NCI-H128 (cell line): Measurements from ENCODE around the gene C1S.
A peak's percentile ranks its signal among the peaks of the same experiment; 100 is the strongest.
"Not testable (repeated sequence)": the region's sequence is repeated elsewhere in the genome, so short reads cannot be mapped to it uniquely, and the experiment has no call there.

Source experiments
- DNase-seq: peaks from one replicate; lab custom pipeline; 2025; ENCODE audit not compliant: unreplicated experiment; lab: John Stamatoyannopoulos, UW

Gene C1S

DNA sequence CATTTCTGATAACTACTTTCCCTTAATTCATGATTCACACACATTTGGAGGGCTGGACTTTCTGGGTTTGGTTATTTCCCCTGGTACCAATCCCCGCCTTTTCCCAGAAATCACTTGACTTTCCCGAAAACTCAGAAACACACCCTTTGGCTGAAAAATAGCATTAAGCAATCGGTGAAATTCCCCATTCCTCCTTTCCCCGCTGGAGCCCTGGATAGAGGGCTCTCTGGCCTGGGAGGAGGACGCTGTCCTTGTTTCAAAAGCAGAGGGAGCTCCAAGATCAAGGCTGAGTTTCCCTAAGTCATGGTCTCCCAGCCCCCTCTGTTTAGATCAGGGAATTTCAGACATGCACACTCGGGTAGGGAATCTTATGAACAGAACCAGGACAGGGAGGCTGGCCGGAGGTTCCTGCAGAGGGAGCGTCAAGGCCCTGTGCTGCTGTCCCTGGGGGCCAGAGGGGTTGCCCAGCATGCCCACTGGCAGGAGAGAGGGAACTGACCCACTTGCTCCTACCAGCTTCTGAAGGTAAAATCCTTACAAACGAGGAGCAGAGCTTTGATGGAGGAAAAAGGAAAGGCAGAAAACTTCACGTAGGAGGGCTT lies at the start of gene C1S:
TSS of gene C1S (plus strand) at position 366 of the 602 bp plus-strand sequence. CDS start 1,195 bp downstream, outside the sequence.
- DNase-seq, result no peak

DNA sequence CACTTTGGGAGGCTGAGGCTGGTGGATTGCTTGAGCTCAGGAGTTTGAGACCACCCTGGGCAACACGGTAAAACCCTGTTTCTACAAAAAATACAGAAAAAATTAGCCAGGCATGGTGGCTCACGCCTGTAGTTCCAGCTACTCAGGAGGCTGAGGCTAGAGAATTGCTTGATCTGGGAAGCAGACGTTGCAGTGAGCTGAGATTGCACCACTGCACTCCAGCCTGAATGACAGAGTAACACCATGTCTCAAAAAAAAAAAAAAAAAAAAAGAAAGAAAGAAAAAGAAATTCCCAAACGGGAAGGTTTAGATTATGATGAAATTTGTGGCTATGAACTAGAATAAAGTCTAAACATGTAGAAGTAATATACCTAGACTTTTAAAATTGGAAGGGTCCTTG lies 49.1 kb upstream of the C1S start:
- DNase-seq, result not testable (repeated sequence)

DNA sequence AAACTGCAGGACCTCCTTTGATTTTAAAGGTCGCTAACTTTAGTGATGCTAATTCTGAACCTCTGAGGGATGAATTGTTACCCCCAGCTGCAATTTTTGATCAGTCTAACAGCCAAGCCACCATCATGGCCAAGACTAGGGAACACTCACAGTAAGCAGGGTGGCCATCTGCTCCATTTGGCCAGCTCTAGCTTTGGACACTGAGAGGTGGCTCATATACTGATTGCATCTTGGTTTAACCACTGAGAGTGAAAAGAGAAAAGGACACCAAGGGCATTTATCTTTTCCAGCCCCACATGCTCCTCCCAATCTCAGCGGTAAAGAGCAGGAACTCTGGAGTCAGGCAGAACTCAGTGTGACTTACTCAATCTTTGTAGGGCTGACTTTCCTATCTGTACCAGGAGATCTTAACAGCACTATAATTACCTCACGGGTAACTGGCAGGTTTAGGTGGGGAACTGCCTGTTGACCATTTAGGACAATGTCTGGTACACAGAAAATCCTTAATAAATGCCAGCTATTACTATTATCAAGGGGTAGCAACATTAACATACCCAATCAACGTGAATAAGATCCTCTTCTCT lies 48.4 kb upstream of the C1S start:
- no peak for DNase-seq

DNA sequence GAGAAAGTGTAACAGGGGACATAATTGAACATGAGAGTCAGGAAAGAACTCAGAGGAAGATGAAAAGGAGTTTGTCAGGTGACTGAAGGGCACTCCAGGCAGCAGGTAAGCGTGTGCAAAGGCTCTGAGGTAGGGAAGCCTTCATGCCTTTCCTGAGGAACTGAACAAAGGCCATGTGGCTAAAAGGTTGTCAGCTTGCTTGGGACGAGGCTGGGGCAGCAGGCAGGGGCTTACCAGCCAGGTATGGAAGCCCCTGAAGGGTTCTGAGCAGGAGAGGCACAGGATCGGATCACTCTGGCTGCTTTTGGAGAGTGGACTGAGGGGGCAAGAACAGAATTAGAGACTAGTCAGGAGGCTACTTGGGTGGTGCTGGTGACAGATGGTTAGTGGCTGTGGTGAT lies 47.4 kb upstream of the C1S start:
- no peak for DNase-seq

DNA sequence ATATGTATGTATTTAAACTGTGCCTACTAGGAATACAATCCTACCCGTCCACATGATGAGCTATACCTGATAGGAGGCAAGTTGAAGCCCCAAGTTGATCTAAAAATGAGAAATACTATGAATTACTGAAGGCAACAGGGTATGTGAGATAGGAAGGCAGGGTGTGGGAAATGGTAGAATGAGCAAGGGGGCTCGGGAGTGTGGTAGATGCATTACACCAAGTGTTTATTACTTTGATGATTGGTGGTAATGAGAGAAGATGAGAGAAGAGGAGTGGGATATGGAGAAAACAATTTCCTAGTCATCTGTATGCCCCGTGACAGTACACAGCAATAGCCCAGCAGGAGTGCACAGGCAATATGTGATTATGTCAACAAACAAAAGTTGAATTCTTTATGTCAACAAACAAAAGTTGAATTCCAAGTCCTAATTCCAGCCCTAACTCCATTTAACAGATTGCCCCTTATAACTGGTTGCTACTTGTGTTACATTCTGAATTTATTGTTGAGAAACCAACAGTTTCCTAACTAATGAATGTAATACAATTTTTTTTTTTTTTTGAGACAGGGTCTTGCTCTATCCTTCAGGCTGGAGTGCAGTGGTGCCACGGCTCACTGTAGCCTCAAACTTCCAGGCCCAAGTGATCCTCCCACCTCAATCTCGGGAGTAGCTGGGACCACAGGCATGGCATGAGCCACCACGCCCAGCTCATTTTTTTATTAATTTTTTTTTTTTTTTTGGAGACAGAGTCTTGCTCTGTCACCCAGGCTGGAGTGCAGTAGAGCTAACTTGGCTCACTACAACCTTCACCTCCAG lies 44.8 kb upstream of the C1S start:
- DNase-seq, result no peak

DNA sequence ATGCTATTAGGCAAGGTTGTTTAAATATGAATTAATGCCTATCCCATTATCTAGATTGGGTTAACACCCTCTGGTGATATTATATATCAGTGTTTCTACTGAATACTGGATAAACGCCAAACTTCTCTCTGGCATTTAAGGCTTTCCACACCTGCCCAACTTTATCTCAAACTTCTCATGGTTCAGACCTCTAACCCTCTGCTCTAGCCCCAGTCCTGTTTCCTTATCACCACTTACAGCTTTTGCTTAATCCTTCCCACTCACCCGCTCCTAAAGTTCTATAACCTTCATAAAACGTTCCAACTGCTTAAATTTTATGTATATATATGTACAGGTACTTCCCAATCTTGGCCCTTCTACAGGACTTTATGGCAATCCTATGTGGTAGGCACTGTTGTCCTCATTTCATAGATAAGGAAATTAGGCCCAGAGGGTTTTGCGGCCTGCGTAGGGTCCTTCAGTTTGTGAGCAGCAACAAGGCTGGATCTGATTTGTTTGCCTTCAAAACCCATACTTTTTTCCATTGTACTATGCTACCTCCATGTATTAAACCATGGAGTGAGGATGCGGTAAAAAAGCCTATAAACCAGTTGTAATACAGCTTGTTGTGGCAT lies 43.5 kb upstream of the C1S start:
- no peak for DNase-seq

DNA sequence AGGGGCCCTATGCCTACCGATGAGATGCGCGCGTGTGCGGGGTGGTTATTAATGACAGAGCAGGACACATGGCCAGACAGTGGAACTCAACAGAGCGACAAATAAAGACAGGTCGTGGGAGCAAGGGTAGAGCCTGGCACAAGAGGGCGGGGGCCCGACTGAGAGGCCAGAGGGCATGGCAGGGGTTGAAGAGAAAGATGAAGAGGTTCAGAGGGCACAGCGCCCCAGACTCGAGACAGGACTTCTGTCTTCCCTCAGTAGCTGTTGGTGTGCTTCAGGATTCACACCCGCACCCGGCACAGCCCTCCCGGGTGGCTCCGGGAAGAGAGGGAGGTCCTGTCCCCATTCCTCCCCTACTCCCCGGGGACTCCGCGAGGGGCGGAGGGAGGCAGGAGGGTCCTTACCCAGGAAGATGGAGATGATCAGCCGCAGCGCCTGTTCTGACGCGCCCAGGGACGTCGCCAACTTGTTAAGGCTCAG lies 42.6 kb upstream of the C1S start:
- peak; percentile 64 for DNase-seq

DNA sequence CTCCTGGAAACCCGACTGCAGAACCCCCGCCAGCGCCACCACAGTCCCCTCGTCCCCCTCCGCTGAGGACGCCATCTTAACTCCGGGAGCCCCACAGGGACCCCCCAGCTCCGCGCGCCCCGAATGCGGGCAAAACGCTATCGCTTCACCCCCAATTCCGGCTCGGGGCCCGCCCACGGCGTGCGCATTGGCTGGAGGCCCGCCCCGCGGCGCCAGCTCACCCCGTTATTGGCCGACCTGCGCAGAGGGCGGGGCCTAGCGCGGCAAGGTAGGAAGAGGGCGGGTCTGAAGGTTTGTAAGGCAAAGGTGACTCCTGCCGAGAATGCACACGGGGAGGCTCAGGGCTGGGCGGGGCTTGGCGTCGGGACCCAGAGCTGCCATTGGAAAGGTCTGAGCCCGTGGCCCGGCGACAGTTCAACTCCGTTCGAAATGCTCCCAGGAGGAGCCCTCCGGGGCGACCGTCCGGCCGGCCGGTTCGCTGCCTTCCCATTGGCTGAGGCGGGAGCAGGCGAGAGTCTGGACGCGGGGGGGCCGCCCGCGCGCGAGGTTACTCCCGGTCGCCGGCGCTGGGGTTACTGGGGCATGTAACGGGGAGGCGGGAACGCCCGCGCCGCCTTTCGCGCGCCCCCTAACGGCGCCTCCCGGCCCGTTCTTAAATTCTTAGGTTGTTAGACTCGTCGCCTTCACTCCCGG lies 42.0 kb upstream of the C1S start, which contains the start of gene LPCAT3:
TSS of gene LPCAT3 (minus strand) at position 127 of the 693 bp plus-strand sequence. CDS start at position 75, 52 bp downstream.
- peak; percentile 98 for DNase-seq

DNA sequence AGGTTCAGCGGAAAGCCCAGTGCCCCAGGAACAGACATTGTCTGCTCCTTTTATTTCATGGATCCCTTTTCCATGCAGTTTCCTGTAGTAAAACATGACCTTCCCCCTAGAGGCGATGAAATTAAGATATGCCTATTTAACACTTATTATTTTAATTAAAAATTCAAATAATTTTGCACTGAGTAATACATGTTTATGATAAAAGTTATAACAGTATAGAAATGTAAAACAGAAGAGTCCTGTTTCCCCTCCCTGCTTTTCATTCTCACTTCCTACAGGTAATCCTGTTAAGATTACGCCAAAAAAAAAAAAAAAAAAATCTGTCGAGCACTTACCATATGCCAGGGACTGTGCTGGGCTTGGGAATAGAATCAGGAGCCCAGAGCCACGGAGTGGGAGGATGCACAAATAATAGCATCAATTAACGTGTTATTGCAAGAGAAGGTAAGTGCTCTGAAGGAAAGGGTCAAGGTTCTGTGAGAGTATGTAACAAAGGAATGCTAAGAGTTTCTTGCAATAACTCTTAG lies 41.4 kb upstream of the C1S start:
- DNase-seq, result no peak

DNA sequence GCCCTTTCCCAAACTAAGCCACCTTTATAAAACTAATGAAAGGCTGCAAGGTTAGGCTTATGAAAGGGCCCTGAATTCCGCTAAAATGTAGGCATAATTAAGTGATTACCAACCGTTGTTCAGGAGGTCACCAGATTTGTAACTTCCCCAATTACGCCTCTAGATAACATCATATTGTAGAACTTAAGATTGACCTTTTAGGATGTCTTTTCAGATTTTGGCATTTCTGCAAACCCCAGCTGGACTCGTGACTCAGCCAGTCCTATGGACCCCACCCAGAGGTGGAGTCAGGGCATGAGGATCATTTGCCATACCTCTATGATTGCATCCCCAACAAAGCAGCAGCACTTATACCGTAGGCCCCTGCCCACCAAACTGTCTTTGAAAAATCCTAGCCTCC lies 38.6 kb upstream of the C1S start:
- DNase-seq, result no peak

DNA sequence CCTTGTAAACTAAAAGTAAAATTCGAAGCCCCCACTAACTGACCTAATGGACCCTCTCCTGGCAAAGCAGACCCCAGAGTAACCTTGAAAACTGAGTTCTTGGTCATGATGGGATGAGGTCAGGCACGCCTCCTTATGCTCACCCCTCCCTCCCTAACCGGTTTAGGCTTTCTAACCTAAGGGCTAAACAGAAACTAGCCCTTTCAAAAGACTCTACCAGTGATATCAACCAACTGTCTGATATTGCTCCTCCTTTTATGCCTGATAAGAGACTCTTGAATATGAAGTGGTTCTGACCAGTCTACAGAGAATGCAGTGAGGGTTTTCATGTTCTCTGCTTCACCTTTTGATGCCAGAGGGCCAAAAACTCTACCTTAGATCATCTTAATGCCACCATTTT lies 37.4 kb upstream of the C1S start:
- no peak for DNase-seq

DNA sequence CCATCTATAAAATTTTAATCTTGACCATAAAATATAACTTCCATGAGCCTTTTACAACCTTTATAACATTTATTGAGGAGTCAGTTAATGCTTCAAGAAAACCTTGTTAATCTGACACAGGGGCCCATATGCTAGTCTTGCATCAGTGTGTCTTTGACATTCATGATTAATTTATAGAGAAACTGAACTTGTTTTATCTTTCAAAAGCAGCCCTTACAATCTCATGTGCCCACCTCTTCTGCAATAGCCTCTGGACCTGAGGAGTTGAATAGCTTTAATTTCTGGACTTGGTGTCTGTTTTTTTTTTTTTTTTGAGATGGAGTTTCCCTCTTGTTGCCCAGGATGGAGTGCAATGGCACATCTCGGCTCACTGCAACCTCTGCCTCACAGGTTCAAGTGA lies 33.7 kb upstream of the C1S start:
- no peak for DNase-seq

DNA sequence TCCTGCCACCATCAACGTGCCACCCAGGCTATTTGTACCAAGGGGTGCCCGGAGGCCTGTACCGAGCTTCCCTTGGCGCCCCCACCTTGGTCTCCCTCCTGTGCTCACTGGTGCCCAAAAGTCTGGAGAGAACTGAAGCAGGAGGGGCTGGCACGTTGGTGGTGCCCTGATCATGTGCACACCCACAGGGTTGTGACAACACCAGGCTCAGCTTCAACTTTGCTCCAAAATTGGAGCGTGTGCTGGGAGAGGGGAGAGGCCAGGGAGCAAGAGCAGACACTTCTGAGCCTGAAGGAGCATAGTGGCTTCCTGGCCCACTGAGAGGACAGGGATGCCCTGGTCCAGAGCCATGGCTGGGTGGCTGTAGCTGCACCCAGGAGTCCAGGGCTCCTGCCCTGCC lies 29.2 kb upstream of the C1S start:
- no peak for DNase-seq

DNA sequence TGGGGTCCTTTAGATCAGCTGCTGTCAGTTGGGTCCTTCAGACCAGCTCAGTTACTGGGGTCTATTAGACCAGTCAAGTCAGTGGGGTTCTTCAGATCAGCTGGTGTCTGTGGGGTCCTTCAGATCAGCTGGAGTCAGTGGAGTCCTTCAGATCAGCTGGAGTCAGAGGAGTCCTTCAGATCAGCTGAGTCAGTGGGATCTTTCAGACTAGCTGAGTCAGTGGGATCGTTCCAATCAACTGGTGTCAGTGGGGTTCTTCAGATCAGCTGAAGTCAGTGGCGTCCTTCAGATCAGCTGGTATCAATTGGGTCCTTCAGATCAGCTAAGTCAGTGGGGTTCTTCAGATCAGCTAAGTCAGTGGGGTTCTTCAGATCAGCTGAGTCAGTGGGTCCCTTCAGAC lies 27.5 kb upstream of the C1S start:
- no peak for DNase-seq

DNA sequence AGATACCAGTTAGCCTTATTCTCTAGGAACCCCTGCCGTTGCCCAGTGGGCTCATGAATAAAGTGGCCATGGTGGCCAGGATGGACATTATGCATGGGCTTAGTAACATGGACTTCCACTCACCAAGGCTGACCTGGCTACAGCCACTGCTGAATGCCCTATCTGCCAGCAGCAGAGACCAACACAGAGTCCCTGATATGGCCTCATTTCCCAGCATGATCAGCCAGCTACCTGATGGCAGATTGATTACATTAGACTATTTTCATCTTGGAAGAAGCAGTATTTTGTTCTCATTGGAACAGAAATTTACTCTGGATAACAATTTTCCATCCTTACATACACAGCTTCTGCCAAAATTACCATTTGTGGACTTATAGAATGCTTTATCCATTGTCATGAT lies 26.1 kb upstream of the C1S start:
- no peak for DNase-seq

DNA sequence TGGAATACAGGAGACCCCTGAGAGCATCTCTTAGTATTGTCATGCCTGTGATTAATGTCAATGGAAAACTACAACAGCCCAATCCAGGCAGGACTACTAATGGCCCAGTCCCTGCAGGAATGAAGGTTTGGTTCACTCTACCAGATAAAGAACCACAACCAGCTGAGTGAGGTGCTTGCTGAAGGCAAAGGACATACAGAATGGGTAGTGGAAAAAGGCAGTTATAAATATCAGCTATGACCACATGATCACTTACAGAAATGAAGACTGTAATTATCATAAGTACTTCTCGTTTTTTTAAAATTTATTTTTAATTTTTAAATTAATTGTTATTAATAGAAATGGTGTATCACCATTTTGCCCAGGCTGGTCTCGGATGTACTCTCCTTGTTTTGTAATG lies 25.1 kb upstream of the C1S start:
- DNase-seq, result no peak

DNA sequence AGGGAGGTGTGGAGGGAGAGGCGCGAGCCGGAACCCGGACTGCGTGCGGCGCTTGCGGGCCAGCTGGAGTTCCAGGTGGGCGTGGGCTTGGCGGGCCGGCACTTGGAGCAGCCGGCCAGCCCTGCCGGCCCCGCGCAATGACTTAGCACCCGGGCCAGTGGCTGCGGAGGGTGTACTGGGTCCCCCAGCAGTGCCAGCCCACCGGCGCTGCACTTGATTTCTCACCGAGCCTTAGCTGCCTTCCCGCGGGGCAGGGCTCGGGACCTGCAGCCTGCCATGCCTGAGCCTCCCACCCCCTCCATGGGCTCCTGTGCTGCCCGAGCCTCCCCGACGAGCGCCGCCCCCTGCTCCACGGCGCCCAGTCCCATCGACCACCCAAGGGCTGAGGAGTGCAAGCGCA lies 23.1 kb upstream of the C1S start:
- DNase-seq, result not testable (repeated sequence)

DNA sequence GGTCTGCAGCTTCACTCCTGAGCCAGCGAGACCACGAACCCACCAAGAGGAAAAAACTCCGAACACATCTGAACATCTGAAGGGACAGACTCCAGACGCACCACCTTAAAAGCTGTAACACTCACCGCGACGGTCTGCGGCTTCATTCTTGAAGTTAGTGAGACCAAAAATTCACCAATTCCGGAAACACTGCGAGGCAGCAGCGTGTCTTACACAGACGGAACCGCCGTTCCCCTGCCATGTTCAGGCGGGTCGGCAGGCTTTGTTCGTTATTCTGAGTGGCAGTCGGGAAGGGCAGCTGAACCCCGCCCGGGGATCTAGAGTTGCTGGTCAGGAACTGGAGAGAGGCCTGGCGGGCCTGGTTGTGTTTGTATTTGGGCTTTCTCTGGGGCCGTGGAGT lies 21.9 kb upstream of the C1S start:
- no peak for DNase-seq

DNA sequence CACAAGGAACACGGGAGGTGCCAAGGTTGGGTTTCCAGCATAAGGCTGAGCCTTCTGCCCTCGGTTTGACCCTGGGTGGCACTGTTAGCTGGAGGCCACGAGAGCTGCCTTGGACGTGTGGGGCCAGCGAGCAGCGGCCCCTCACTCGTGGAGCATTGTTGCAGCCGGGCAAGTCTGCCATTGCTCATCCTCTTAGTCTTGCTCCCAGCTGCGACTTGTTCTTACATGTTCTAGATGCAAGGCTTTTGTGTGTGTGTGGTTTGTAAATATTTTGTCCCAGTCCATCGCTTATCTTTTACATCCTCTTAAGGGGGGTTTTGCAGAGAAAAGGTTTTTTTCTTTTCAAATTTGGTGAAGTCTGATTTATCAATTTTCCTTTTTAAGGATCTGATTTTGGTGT lies 21.1 kb upstream of the C1S start:
- no peak for DNase-seq

DNA sequence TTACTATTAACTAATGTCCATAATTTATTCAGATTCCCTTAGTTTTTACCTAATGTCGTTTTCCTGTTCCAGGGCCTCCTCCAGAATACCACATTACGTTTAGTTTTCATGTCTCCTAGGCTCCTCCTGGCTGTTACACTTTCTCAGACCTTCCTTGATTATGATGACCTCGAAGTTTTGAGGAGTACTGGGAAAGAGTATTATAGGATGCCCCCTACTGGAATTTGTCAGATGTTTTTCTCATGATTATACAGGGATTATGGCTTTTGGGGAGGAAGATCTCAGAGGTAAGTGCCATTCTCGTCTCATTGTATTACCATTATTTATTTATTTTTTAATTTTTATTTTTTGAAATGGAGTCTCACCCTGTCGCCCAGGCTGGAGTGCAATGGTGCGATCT lies 17.7 kb upstream of the C1S start:
- DNase-seq, result no peak

DNA sequence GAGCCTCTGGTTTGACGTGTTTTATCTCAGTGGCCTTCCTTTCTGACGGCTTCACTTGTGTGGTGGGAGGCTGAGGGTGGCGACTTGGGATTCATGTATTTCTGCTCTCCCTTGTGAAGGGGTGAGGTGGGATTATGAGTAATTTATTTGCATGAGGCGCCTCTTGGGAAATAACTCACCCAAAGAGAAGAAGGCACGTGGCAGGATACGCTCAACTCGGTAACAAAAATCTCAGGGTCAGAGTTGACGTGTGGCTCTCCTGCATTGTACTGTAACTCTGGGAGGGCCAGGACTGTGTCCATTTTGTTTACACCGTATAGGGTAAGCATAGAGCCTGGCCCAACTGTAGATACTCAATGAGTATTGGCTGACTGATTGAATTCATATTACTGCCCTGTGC lies 14.6 kb upstream of the C1S start:
- DNase-seq, result no peak
